ENCODE measurements around the gene DOCK7. TPM values are rescaled to one million over a fixed set of nuclear protein-coding genes. Genes with fewer than 3 reads are reported as not detected.

The DOCK7 gene
- total RNA-seq, 1 experiment from 2014 or later, result 57.2 TPM

DNA sequence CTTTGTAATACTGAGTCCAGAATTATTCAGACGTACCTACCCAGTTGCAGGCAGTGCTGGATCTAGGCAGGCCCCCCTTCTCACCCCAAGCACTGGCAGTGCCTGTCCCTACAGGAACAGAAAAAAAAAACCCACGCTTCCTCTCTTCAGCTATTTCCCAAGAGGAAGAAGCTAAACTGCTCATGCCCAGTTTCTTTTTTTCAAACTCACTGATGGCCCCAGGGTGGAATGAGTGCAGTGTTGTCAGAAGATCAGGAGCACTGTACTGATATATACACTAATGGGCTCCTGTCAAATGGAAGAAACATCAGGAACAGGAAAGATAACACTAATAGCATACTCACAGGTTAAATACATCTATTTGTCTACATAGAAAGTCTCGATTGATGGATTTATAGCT lies 28.2 kb upstream of the DOCK7 start:
- H3K27me3 ChIP-seq (ENCODE audit: control insufficient read depth, insufficient read depth, low read length), result no peaks in the 10 kb centered on the region
- H3K36me3 ChIP-seq (ENCODE audit: control insufficient read depth, insufficient read depth, low read length), result no peaks in the 10 kb centered on the region
- DNase-seq (ENCODE audit: low read depth, low spot score), result no peak
- intact Hi-C loops (cut with micrococcal nuclease; ENCODE audit: unreplicated experiment) (no loop called here), in situ Hi-C loops (cut with HindIII; ENCODE audit: low pct_unique_long_range_greater_than_20kb, low sequenced_read_pairs) (no loop called here)
- no TSS peak for BruUV-seq (replicated peaks)
- TF ChIP-seq SIN3A (IDR thresholded peaks at IDR 0.05; ENCODE audit: borderline replicate concordance, insufficient read depth, low read depth, low read length) (no peak), POLR2AphosphoS5 (IDR thresholded peaks at IDR 0.05; ENCODE audit: low read depth, low read length) (no peak), TCF7L2 (IDR thresholded peaks at IDR 0.05; ENCODE audit: low read depth, low read length) (no peak)
- TF ChIP-seq, protein P1, sequence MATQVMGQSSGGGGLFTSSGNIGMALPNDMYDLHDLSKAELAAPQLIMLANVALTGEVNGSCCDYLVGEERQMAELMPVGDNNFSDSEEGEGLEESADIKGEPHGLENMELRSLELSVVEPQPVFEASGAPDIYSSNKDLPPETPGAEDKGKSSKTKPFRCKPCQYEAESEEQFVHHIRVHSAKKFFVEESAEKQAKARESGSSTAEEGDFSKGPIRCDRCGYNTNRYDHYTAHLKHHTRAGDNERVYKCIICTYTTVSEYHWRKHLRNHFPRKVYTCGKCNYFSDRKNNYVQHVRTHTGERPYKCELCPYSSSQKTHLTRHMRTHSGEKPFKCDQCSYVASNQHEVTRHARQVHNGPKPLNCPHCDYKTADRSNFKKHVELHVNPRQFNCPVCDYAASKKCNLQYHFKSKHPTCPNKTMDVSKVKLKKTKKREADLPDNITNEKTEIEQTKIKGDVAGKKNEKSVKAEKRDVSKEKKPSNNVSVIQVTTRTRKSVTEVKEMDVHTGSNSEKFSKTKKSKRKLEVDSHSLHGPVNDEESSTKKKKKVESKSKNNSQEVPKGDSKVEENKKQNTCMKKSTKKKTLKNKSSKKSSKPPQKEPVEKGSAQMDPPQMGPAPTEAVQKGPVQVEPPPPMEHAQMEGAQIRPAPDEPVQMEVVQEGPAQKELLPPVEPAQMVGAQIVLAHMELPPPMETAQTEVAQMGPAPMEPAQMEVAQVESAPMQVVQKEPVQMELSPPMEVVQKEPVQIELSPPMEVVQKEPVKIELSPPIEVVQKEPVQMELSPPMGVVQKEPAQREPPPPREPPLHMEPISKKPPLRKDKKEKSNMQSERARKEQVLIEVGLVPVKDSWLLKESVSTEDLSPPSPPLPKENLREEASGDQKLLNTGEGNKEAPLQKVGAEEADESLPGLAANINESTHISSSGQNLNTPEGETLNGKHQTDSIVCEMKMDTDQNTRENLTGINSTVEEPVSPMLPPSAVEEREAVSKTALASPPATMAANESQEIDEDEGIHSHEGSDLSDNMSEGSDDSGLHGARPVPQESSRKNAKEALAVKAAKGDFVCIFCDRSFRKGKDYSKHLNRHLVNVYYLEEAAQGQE (IDR thresholded peaks at IDR 0.05; ENCODE audit: insufficient read depth in 1 of 2, low read depth in 2 of 2, low read length in 1 of 2), result no peak
- TF ChIP-seq, protein P2, sequence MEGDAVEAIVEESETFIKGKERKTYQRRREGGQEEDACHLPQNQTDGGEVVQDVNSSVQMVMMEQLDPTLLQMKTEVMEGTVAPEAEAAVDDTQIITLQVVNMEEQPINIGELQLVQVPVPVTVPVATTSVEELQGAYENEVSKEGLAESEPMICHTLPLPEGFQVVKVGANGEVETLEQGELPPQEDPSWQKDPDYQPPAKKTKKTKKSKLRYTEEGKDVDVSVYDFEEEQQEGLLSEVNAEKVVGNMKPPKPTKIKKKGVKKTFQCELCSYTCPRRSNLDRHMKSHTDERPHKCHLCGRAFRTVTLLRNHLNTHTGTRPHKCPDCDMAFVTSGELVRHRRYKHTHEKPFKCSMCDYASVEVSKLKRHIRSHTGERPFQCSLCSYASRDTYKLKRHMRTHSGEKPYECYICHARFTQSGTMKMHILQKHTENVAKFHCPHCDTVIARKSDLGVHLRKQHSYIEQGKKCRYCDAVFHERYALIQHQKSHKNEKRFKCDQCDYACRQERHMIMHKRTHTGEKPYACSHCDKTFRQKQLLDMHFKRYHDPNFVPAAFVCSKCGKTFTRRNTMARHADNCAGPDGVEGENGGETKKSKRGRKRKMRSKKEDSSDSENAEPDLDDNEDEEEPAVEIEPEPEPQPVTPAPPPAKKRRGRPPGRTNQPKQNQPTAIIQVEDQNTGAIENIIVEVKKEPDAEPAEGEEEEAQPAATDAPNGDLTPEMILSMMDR (IDR thresholded peaks at IDR 0.05), result no peak
- no peak overlapping the region for H3K4me3 ChIP-seq (ENCODE audit: low read depth in 2 of 2, low read length in 2 of 2)
- POLR2A ChIA-PET, result no interaction called here
- no peaks in the 10 kb centered on the region for H3K9me3 ChIP-seq (ENCODE audit: control insufficient read depth, insufficient read depth, low read depth, low read length)
- H3K4me1 ChIP-seq (ENCODE audit: control insufficient read depth, insufficient read depth, low read length), result no peaks in the 10 kb centered on the region
- CTCF ChIA-PET, result no interaction called here
- H3K27ac ChIP-seq (ENCODE audit: low read length), result no peak overlapping the region
- no peak for ATAC-seq

DNA sequence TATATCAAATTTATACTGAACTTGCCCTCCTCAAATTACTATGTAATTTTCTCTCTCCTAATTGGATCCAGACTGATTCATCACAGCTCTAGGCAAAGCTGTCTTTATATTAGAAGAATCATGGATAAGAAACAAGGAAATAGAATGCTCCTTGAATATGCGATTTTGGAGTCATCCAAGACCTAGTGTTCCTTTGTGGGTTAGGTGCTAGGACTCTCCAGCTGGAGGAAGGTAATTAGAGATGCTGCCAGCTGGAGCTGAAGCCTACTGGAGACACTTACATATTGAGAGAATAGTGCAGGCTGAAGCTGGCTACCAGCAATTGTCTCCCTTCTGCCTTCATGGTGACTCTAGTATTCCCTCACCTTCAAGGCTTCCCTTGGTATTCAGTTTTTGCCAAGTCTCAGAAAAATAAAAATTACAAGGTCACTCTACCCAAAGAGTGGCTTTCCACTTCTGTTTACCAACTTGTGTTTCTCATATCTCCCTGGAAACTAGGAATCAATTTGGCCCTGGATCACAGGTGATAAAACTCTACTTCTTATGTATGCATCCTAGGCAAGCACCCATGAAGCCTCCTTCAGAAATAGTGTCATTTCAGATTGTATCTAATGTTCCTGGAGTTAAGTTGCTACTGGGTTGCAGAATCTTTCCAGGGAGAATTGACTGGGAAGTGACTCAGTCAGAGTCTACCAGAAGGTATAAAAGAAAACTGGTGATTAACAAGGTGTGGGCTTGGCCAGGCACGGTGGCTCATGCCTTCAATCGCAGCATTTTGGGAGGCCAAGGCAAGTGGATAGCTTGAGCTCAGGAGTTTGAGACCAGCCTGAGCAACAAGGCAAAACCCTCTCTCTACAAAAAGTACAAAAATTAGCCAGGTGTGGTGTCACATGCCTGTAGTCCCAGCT lies 24.4 kb upstream of the DOCK7 start:
- Histone ChIP-seq H3K27me3 (ENCODE audit: control insufficient read depth, insufficient read depth, low read length) (no peaks in the 10 kb centered on the region), H3K27ac (ENCODE audit: low read length) (no peak overlapping the region), H3K9me3 (ENCODE audit: control insufficient read depth, insufficient read depth, low read depth, low read length) (no peaks in the 10 kb centered on the region), H3K36me3 (ENCODE audit: control insufficient read depth, insufficient read depth, low read length) (no peaks in the 10 kb centered on the region), H3K4me3 (ENCODE audit: low read depth in 2 of 2, low read length in 2 of 2) (no peak overlapping the region), H3K4me1 (ENCODE audit: control insufficient read depth, insufficient read depth, low read length) (no peaks in the 10 kb centered on the region)
- DNase-seq (ENCODE audit: low read depth, low spot score) (no peak), ATAC-seq (no peak)
- POLR2A ChIA-PET, result interaction anchor here (0.5 kb wide), 1 partner anchor 584 kb away, joined by 5 read pairs; no protein-coding TSS in a partner anchor
- intact Hi-C loops (cut with micrococcal nuclease; ENCODE audit: unreplicated experiment) (no loop called here), in situ Hi-C loops (cut with HindIII; ENCODE audit: low pct_unique_long_range_greater_than_20kb, low sequenced_read_pairs) (no loop called here)
- TF ChIP-seq TCF7L2 (IDR thresholded peaks at IDR 0.05; ENCODE audit: low read depth, low read length), result no peak
- TF ChIP-seq, protein P2 (IDR thresholded peaks at IDR 0.05), result no peak
- TF ChIP-seq SIN3A (IDR thresholded peaks at IDR 0.05; ENCODE audit: borderline replicate concordance, insufficient read depth, low read depth, low read length), result no peak
- TF ChIP-seq, protein P1 (IDR thresholded peaks at IDR 0.05; ENCODE audit: insufficient read depth in 1 of 2, low read depth in 2 of 2, low read length in 1 of 2), result no peak
- no peak for TF ChIP-seq POLR2AphosphoS5 (IDR thresholded peaks at IDR 0.05; ENCODE audit: low read depth, low read length)
- CTCF ChIA-PET, result no interaction called here
- BruUV-seq (replicated peaks), result no TSS peak
